IPS DF 19.7 (cell line): Measurements from ENCODE around the gene THBD.
"Not testable (repeated sequence)": the region's sequence is repeated elsewhere in the genome, so short reads cannot be mapped to it uniquely, and the experiment has no call there.

Source experiments
- DNase-seq: peaks from one replicate; pipeline ENCODE4 v3.0.0-alpha.2; 2013; ENCODE audit warnings: low read depth, low spot score

The THBD gene

DNA sequence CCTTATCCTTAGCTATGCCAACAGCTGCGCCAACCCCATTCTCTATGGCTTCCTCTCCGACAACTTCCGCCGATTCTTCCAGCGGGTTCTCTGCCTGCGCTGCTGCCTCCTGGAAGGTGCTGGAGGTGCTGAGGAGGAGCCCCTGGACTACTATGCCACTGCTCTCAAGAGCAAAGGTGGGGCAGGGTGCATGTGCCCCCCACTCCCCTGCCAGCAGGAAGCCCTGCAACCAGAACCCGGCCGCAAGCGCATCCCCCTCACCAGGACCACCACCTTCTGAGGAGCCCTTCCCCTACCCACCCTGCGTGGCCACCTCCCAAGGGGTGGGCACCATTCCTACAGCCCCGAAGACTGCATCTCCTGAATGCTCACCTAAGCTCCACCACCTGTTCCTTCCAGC, 13.1 kb downstream of the THBD start:
- no peak for DNase-seq

DNA sequence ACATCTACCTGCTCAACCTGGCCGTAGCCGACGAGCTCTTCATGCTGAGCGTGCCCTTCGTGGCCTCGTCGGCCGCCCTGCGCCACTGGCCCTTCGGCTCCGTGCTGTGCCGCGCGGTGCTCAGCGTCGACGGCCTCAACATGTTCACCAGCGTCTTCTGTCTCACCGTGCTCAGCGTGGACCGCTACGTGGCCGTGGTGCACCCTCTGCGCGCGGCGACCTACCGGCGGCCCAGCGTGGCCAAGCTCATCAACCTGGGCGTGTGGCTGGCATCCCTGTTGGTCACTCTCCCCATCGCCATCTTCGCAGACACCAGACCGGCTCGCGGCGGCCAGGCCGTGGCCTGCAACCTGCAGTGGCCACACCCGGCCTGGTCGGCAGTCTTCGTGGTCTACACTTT, 13.7 kb downstream of the THBD start:
- DNase-seq, result no peak

DNA sequence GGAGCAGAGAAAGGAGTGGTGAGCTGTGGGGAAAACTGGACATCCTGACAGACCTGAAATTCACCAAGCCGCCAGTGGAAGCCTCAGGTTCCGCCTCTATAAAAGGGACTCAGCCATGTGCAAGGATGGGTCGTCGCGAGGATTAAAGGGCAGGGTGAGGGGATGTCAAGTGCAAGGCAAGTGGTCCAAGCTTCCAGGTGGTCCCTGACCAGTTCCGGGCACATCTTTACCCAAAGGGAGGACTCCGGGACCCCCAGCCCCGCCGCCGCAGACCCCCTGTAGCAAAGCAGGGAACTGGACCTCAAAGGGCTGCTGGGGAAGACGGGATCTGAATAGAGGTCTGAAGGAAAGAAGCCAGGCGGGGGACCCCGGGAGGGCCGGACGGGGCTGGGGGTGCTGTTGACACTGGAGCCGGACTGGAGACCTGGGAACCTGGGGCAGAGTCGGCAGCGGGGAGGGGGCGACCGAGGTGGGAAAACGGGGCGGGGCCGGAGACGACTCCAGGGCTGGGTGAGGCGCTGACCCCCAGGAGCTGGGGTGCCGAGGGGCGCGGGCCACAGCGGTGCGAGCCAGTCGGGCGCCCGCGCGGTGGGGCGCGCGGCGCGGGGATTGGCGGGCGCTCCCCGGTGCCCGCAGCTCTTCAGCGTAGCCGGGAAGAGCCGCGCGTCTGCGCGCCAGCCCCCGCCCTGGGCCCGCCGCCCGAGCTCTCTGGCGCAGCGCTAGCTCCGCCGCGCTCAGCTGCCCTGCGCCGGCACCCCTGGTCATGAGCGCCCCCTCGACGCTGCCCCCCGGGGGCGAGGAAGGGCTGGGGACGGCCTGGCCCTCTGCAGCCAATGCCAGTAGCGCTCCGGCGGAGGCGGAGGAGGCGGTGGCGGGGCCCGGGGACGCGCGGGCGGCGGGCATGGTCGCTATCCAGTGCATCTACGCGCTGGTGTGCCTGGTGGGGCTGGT, 14.5 kb downstream of the THBD start, which contains the start of gene SSTR4:
Gene SSTR4 (plus strand): TSS at position 592 of the 951 bp plus-strand sequence. CDS start 172 bp downstream, at position 764.
- DNase-seq, result no peak

DNA sequence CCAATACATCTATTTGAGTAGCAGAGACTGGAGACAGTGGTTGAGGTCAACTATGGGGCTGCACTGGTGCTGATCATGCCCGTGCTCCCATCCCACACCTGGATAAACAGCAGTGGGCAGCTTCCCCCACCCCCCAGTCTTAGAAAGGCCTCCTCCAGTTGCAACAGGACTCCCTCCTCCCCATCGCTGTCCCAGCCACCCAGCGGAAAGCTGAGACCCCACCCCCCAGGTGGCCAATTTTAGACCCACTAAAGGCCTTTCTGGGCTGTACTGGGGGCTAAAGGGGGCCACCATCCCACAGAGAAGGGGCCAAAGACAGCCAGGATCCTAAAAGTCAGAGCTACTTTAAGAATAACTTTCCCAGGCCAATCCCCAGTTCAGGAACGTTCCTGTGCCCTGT, 15.6 kb downstream of the THBD start:
- no peak for DNase-seq

DNA sequence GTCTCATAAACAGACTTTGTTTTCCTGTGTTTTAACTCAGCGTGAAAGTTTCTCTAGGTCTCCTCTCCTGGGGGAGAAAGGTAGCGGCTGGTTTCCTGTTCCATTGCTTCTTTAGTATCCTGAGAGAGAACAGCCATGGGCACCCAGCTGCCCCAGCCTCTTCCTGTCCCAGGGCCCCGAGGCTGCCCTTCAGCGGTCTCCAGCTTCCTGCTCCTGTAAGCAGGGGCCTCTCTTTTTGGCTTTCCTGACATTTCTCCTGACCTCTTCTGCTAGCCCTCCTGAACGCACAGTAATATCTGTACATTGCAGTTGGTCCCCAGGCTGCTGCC, 16.8 kb downstream of the THBD start:
- no peak for DNase-seq

DNA sequence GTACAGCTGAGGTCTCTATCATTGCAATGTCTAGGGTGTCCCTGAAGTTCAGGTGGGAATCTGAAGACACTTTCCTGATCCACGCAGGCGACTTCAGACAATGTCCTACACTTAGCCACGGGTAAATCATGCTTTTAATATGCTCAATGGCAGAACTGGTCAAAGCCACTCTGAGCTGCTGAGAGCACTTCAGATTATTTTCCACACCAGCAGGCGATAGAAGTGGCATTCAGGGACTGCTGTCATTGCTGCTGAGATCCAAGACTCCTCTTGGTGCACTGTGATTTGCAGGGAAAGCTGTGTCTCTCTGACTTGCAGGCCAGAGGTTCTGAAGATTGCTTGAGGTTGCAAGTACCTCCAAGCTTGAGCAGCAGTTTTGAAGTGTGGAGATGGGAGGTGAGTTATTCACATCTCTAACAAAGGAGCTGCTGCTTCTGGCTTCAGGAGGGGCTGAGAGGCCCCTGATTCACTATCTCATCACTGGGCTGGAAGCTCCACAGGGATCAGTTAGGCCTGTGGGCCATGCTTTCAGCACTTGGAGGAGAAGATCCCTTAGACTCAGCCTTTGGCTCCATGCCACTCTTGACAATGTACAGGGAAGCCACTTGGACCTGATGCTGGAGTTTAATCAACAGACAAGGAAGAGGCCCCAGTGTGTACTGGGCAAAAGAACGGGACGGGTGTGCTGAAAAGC, 17.3 kb downstream of the THBD start:
- no peak for DNase-seq

DNA sequence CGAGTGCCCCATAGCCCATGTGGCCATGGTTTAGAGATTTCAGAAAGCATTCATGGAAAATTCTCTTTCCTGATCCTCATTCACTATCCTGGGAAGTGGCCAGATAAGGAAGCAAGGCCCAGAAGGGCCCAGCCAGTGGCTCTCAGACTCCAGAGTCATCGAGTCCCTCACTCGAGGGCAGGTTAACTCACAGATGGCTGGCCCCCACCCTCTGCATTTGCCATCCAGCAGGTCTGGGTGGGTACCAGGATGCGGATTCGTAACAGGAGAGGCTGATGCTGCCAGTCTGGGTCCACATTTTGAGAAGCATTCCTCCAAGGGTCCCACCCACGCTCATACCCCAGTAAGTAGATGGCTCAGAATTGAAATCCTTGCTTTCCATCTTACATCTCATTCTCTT, 18.1 kb downstream of the THBD start:
- DNase-seq, result no peak

DNA sequence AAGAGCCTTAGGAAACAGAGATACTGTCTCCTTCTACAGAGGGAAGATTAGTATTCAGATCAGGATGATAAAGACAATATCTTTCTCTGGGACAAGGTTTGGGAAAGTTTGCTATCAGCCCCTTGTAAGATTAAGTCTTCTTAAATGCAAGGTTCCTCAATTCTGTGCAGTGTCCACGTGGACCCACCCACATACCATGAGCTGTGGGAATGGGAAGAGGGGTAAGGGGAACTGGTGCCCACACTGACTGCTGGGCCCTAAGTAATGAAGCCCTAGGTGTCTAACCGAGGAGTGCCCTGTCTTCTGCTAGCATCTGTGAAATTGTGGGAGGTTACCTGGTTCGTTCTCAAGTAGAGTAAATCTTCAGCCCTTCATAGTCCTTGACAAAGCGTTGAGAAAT, 20.1 kb downstream of the THBD start:
- no peak for DNase-seq

DNA sequence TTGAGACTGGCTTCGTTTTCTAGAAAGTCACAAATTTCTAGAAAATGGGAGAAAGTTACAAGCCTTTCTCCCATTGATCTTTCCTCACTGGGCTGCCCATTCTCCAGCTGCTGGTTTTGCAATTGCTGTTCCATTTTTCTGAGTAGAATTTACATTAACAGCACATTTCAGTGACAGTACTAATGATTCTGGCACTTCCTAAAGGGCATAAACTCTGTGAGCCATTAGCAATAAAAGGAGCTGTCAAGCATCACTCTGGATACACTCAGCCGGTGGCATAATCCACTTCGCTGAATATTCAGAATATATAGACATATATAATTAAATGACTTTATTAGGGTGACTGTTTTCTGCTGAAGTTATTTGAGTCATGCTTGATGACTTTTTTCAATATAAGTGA, 21.1 kb downstream of the THBD start:
- no peak for DNase-seq

DNA sequence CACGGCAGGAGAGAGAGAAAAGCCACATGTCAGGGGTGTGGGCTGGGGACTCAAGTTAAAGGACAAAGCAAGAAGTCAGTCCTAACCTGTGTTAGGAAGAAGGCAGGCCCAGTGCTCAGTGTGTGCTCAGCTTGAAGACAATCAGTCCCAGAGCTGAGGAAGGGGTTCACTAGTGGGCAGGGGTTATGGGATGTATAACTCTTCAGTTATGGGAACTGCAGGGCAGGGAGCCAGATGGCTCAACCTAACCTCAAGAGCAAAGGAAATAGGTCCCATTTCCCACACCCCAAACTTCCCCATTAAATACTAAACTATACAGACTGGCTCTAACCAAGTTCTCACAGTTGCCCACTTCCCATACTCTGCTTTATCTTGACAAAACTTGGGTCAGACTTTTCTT, 21.8 kb downstream of the THBD start:
- DNase-seq, result no peak

DNA sequence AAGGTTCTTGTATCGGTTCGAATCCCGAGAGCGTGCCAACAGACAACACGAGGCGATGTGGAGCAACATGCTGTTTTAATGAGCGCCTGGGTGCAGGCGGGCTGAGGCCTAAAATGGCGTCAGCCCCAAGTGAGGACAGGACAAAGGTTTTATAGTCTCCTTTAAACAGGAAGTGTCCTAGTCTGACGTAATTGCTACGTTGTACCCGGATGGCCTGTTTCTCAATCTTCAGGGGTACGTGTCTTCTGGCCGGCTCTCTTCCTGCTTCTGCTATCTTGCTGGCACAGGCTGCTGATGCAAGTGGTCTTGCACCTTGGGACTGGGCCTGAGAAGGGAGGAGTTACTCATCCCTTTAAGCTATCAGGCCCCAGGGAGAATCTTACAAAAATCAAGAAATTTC, 24.0 kb downstream of the THBD start:
- DNase-seq, result not testable (repeated sequence)

DNA sequence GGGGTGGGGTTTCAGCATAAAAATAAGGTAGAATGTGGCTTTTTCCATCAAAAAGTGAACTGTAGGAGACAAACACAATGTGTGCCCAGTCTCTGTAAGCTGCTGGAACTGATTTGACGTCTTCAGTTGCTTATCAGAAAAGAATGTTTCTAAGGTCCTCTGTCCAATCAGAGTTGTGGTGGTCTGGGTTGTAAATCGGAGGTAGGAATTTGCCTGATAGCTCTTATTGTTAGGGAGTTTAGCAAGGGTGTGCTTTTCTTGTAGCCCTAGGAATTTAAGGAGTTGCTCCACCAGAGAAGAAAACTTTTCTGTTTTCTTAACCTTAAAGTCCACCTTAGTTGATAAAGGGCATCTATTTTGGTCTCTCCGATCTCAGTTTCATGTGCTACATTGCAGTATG, 24.8 kb downstream of the THBD start:
- DNase-seq, result no peak

DNA sequence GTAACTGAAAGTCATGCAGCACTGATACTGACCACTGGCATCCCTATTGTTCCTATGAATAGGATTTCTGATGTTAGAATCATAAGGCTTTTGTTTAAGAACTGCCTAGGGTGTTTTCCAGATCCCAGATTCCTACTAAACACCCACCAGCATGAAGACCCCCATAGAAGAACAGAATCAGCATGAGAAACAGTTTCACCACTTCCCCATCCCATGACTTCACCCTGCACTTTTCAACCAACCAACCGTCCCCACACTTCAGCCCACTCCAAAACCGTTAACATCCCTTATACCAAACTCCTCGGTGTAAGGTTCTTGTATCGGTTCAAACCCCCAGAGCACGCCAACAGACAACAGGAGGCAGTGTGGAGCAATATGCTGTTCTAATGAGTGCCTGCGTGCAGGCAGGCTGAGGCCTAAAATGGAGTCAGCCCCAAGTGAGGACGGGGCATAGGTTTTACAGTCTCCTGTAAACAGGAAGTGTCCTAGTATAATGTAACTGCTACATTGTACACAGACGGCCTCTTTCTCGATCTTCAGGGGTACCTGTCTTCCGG, 25.8 kb downstream of the THBD start:
- no peak for DNase-seq

DNA sequence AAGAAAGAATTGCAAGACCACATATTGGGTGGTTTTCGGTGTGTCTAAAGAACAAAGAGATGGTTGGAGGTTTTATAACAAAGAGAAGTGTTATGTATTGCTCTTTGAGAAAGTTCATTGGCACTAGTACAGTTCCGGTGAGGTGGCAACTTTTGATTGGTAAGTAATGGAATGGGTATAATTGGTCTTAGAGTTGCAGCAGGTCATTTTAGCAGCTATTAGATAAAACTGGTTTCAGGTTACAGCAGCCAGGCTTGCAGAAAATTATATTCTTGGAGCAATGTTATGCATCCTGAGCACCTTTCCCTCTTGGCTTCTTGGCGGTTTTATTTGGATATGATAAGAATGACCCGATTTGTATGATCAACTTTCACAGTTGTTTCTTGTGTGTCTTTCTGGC, 26.6 kb downstream of the THBD start:
- no peak for DNase-seq

DNA sequence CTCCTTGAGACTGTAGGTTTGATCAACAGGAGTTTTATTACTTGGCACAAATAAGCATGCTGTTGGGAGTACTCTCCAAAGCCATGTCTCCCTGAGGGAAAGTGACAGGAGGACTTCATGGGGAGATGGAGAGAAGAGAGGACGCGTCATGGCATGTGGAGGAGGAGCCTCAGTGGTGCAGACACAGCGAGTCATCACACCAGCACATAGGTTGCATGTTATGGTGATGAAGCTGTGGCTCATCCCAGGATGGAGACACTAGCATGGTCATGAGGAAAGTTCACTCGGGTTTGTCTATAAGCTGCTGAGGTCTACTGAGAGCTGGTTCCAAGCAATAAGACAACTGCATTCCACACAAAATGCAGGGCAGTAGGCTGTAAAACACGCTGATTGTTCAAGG, 27.5 kb downstream of the THBD start:
- DNase-seq, result no peak

DNA sequence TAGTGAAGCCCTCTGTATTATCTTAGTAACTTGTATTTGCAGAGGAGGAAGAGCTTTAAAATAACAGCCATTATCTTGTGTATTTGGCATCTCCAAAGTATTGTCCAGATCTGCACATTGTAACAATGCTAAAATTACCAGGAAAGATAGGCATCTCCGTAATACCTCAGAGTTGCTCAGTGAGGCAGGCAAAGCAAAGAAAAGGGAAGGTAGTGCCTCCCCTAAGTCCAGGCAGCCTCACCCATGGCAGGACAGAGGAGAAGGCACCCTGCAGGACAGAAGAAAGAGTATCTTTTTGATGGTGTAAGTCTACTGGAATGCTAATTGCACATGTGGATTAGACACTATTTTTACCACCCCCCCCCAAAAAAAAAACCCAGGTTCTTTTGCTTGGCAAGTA, 27.9 kb downstream of the THBD start:
- DNase-seq, result no peak

DNA sequence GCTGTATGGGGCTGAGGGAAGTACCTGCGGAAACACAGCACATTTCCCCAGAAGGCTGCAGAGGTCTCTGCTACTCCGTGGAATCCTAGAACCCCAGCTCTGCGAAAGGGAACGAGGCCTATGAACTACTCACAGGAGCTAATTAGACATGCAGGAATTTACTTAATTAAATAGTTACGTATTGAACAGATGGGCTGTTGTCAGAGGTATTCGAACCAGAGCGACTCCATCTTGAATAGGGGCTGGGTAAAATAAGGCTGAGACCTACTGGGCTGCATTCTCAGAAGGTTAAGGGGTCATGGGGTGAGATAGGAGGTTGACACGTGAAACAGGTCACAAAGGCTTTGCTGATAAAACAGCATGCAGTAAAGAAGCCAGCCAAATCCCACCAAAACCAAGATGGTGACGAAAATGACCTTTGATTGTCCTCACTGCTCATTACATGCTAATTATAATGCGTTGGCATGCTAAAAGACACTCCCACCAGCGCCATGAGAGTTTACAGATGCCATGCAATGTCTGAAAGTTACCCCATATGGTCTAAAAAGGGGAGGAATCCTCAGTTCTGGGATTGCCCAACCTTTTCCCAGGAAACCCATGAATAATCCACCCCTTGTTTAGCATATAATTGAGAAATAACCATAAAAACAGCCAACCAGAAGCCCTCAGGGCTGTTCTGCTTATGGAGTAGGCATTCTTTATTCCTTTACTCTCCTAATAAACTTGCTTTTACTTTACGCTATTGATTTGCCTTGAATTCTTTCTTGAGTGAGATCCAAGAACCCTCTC, 29.0 kb downstream of the THBD start:
- no peak for DNase-seq

DNA sequence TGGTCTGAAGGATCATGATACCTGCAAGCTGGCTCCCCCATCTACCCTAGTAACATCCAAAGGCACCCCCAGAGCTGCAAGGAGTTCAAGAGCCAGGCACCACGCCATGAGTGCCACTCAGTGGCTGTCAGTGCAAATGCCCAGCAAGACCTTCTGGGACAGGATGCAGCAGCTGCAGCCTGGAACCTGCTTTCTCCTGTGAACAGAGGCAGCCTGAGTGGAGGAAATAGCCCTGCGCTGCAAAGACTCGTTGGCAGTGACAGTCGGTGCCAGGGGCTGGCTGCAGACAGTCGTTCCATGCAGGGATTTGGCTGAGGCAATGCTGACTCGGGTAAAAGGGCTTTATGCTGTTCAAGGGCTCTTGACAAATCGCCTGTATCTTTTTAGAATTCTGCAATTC, 30.1 kb downstream of the THBD start:
- DNase-seq, result no peak

DNA sequence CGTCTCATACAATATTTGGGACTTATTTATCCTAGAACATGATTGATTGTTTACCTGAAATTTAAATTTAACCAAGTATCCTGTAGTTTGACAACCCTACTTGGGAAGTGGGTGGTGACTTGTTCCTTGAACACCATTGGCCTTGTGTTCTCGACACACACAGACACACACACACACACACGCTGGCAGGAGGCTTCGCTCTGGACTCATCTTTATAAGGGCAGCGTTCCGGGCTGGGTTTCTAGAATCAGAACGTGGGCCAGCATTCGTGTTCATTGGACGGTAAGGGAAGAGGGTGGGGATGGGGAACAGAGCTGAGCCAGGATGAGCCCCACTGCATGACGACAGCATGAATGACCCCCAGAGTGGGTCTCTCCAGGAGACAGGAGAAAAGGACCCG, 30.5 kb downstream of the THBD start:
- no peak for DNase-seq

DNA sequence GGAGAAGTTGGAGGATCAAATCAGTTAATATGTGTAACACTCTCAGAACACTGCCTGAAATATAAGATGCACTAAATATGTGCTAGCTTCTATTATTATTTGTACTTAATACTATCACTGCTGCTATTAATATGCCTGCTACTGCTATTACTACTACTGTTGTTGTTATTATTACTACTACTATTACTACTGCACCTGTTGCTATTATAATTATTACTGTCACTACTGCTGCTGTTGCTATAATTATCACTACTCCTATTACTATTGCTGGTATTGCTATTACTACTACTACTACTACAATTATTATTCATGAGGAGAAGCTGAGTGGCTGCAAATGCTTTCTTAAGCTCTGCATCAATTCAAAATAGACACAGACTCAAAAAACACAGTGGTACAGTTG, 31.0 kb downstream of the THBD start:
- no peak for DNase-seq

DNA sequence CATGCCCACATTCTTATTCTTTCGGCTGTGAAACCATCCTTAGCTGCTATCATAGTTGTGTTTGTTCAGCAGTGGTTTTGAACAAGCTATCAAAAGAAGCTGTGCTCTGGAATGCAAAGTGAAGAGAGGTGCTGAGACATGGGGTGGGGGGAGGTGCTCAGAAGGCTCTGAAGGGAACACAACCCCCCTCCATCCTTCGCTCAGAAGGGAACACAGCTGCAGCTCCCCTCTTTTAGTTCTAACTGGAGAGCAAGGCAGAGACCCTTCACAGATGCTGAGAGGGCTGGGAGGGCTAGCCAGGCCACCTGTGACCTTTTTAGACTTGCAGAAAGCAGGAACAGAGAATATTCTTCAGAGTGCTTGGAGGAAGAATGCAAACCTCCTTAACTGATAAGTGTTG, 32.0 kb downstream of the THBD start:
- DNase-seq, result no peak

DNA sequence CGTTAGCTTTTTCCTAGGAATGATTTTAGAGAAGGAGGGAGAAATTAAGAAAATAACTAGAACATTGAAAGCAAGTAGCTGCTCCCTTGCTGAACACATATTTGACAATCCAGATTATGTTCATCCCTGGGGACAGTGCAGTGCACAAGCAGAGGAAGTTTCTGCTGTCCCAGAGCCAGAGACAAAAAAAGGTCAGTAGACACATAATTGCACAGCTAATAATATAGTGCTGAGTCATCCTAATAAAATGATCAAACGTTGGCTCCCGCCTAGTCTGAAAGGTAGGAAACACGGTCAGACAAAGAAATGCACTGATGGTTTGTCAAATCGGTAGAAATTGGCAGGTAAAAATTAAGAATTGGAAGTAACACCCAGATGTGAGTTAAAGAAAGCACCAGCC, 36.0 kb downstream of the THBD start:
- DNase-seq, result no peak
